ENCODE measurements around the gene CCDC106. TPM values are rescaled to one million over a fixed set of nuclear protein-coding genes. Genes with fewer than 3 reads are reported as not detected.

CCDC106 gene
- total RNA-seq, 1 experiment from 2014 or later = 21.1 TPM

- ChIA-PET CTCF (interaction anchor here (1.3 kb wide), 2 partner anchors 30 to 364 kb away, joined by 3 to 5 read pairs; no protein-coding TSS in a partner anchor), POLR2A (interaction anchor here (0.6 kb wide), 1 partner anchor 132 kb away, joined by 4 read pairs; no protein-coding TSS in a partner anchor)
- H3K36me3 Mint-ChIP-seq = peaks cover 42% of the 10 kb centered on the region
- no peak overlapping the region for H3K27ac Mint-ChIP-seq
- H3K9me3 Mint-ChIP-seq = peaks cover 13% of the 10 kb centered on the region
- H3K4me1 Mint-ChIP-seq = no peaks in the 10 kb centered on the region
- TF ChIP-seq USF2 (CRISPR knock-in tag; IDR thresholded peaks at IDR 0.05) = no peak
- TF ChIP-seq ZNF512 (CRISPR knock-in tag; IDR thresholded peaks at IDR 0.05; ENCODE audit: borderline replicate concordance) = no peak
- TF ChIP-seq ZNF423 (CRISPR knock-in tag; IDR thresholded peaks at IDR 0.05) = no peak
- no peak for TF ChIP-seq ZNF138 (CRISPR knock-in tag; conservative IDR thresholded peaks at IDR 0.05)
- no peak for TF ChIP-seq ZNF396 (CRISPR knock-in tag; IDR thresholded peaks at IDR 0.05; ENCODE audit: borderline replicate concordance)
- TF ChIP-seq SP1 (CRISPR knock-in tag; conservative IDR thresholded peaks at IDR 0.05) = no peak
- ATAC-seq (no peak), DNase-seq (ENCODE audit: low spot score) (no peak)
- peaks cover 3% of the 10 kb centered on the region; the same call in 1 of the 2 replicates for H3K27me3 Mint-ChIP-seq (ENCODE audit: low read depth)
- H3K4me3 Mint-ChIP-seq = no peak overlapping the region
These were observed 54.2 kb downstream of the CCDC106 start for GRCh38 chr19:55702131-55702627.

Other genes starting within 250 kb of the CCDC106 start
- 442 to 516 TPM (median 467 TPM) in 3 replicates for gene UBE2S, start 240.4 kb upstream of the CCDC106 start, total RNA-seq (2021)
- 0.79 to 0.94 TPM (median 0.87 TPM) in 3 replicates for gene SHISA7, start 204.9 kb upstream of the CCDC106 start, total RNA-seq (2021)
- 96.3 to 96.6 TPM (median 96.4 TPM) in 3 replicates for gene ISOC2, start 186.6 kb upstream of the CCDC106 start, total RNA-seq (2021)
- 2.1 to 2.5 TPM (median 2.2 TPM) in 3 replicates for gene C19orf85, start 183.5 kb upstream of the CCDC106 start, total RNA-seq (2021)
- gene ZNF628, start 171.6 kb upstream of the CCDC106 start, total RNA-seq (2021) = 14.0 to 23.6 TPM (median 17.8 TPM) in 3 replicates
- gene NAT14, start 163.0 kb upstream of the CCDC106 start, total RNA-seq (2021) = 71.9 to 87.7 TPM (median 74.8 TPM) in 3 replicates
- gene SSC5D, start 159.8 kb upstream of the CCDC106 start, total RNA-seq (2021) = 1.8 to 2.9 TPM (median 2.5 TPM) in 3 replicates
- 5.2 to 6.4 TPM (median 5.8 TPM) in 3 replicates for gene SBK2, start 111.1 kb upstream of the CCDC106 start, total RNA-seq (2021)
- gene SBK3, start 102.7 kb upstream of the CCDC106 start, total RNA-seq (2021) = 0.90 to 1.3 TPM (median 1.1 TPM) in 3 replicates
- 29.7 to 30.4 TPM (median 30.0 TPM) in 3 replicates for gene ZNF579, start 67.4 kb upstream of the CCDC106 start, total RNA-seq (2021)
- gene FIZ1, start 48.7 kb upstream of the CCDC106 start, total RNA-seq (2021) = 20.1 to 22.7 TPM (median 20.6 TPM) in 3 replicates
- 5.5 to 6.3 TPM (median 5.5 TPM) in 3 replicates for gene ZNF524, start 47.9 kb upstream of the CCDC106 start, total RNA-seq (2021)
- gene ZNF865, start 42.6 kb upstream of the CCDC106 start, total RNA-seq (2021) = 18.5 to 21.7 TPM (median 19.0 TPM) in 3 replicates
- gene ZNF784, start 23.6 kb upstream of the CCDC106 start, total RNA-seq (2021) = 9.9 to 12.1 TPM (median 11.4 TPM) in 3 replicates
- 31.3 to 33.5 TPM (median 32.0 TPM) in 3 replicates for gene ZNF580, start 7.2 kb upstream of the CCDC106 start, total RNA-seq (2021)
- 94.6 to 100 TPM (median 99.5 TPM) in 3 replicates for gene ZNF581, start 4.6 kb upstream of the CCDC106 start, total RNA-seq (2021)
- gene U2AF2, start 6.8 kb downstream of the CCDC106 start, total RNA-seq (2021) = 249 to 302 TPM (median 249 TPM) in 3 replicates
- gene EPN1, start 27.0 kb downstream of the CCDC106 start, total RNA-seq (2021) = 227 to 234 TPM (median 227 TPM) in 3 replicates
- not detected in 3 replicates for gene NLRP9, start 90.2 kb downstream of the CCDC106 start, total RNA-seq (2021)
- gene RFPL4A, start 110.9 kb downstream of the CCDC106 start, total RNA-seq (2021) = not detected in 3 replicates
- not detected in 3 replicates for gene RFPL4AL1, start 120.9 kb downstream of the CCDC106 start, total RNA-seq (2021)
- not detected in 3 replicates for gene NLRP11, start 183.8 kb downstream of the CCDC106 start, total RNA-seq (2021)
- gene NLRP4, start 188.3 kb downstream of the CCDC106 start, total RNA-seq (2021) = not detected in 3 replicates

Data from WTC11 (cell line).